Fibroblast of skin of back (primary cell): ENCODE results near the gene NFKBIA.
"Not testable (repeated sequence)": the region's sequence is repeated elsewhere in the genome, so short reads cannot be mapped to it uniquely, and the experiment has no call there.

Source experiments
- DNase-seq: peaks from one replicate; pipeline ENCODE4 v3.0.0-alpha.2; 2013

NFKBIA gene

DNA sequence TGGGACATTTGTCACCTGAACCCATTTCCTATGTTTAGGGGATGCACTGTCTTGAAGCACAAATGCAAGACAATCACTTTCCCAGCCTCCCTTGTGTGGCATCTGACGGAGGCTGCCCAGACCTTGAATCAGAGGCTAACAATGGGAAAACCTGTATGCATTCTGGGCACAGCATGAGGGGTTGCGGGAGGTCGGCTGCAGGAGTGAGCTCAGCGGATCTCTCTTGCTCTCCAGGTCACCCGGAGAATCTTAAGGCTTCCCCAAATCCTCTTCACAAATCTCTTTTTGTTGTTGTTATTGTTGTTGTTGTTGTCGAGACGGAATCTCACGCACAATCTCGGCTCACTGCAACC lies 15.3 kb downstream of the NFKBIA start:
- no peak for DNase-seq

- DNase-seq: no peak
Measured at GRCh38 chr14:35388656-35389314, 15.8 kb downstream of the NFKBIA start.

GRCh38 chr14:35387713-35388579 lies 16.6 kb downstream of the NFKBIA start:
- no peak for DNase-seq

DNA sequence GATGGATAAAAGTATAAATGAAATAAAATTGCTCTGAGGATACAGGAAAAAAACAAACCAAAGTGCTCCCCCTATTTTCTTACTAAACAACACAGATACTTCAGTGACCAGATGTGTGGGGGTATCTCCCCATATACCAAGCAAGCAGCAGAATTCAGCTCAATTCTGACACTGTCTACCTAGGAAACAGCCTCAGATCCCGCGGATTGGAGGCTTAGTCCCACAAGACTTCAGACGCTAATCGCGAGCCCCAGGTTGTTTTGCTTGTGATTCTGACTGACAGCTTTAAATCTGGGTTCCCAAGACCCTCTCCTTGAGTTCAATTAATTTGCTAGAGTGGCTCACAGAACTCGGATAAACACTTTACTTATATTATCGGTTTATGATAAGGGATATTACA lies 17.3 kb downstream of the NFKBIA start:
- no peak for DNase-seq

DNA sequence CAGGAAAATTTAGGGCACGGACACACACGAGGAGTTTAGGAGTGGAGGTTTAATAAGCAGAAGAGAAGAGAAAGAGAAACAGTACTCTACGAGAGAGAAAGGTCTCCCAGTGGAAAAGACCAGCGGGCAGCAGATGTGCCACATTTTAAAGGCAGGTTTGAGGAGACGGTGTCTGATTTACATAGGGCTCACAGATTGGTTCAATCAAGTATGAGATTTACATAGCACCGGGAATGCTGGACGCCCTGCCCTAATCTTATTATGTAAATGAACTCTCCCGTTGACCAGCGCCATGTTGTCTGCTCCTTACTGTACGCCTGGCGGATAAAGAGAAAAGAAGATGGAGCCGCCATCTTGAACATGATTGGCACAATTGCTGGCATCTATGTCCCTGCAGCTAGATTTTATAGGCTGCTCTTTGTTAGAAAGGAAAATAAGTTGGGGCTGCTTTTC lies 17.9 kb downstream of the NFKBIA start:
- no peak for DNase-seq

- DNase-seq: peak; percentile 98
Measured at GRCh38 chr14:35385042-35385839, 19.3 kb downstream of the NFKBIA start.

DNA sequence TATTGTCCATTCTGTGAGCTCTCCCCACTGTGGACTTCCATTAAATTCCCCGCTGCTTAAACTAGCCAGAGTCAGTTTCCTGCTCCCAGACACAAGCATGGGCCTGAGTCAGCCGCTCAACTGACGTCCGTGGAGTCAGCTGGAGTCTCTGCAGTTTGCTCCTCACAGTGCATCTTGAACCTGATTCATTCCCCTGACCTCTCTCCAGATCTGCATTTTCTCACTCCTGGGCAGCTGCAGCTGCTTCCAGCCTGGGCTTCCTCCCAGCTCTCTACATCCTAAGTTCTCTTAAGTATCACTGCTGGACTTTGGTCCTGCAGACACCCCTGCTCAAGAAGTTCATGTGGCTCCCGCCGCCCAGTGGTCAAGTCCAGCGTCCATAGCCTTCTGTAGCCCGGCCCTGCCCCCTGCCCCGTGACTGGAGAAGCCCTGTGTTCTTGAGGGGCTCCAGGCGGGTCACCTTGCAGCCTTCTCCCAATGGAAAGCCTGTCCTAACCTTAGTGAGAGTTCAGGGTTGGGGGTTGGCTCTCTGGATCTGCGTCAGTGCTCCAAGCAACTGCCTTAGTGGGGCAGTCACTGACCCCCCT lies 20.0 kb downstream of the NFKBIA start:
- peak; percentile 83 for DNase-seq

GRCh38 chr14:35383569-35384454 lies 20.7 kb downstream of the NFKBIA start:
- no peak for DNase-seq

- no peak for DNase-seq
Measured at GRCh38 chr14:35380794-35381193, 23.8 kb downstream of the NFKBIA start.

DNA sequence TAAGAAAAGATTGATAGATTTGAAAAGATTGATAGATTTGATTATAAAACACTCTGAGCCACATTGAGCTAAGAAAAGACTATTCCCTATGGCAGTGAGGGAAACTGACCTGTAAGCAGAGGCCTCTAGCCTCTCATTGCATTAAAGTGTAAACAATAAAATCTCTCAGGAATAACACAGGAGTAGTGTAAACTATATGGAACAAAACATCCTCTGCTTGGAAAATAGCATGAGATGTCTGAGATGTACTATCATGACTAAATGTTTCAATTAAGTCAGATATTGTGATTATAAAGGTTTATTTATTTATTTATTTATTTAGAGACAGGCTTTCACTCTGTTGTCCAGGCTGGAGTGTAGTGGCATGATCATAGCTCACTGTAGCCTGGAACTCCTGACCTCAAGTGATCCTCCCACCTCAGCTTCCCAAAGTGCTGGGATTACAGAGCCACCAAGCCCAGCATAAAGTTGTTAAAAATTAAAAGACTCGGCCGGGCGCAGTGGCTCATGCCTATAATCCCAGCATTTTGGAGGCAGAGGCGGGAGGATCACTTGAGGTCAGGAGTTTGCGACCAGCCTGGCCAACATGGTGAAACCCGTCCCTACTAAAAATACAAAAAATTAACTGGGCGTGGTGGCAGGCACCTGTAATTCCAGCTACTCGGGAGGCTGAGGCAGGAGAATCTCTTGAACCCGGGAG lies 25.2 kb downstream of the NFKBIA start:
- DNase-seq: not testable (repeated sequence)

- DNase-seq: no peak
Measured at GRCh38 chr14:35378425-35379233, 25.9 kb downstream of the NFKBIA start.

DNA sequence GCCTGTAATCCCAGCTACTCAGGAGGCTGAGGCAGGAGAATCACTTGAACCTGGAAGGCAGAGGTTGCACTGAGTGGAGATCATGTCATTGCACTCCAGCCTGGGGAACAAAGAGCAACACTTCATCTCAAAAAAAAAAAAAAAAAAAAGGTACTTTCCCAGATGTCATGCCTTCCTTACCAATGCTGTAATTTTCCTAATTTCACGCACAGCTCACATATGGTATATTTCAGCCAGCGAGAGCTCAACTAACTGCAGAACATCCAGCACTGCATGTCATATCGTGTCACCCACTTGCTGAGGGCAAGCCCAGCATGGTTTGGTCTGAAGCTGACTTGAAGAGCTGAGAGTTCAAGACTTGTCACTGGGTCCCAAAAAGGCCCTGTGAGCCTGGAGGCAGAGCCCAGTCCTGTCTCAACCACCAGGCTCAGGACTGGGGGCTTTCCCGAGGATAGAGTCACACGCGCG lies 29.0 kb downstream of the NFKBIA start:
- DNase-seq: peak; percentile 38

DNA sequence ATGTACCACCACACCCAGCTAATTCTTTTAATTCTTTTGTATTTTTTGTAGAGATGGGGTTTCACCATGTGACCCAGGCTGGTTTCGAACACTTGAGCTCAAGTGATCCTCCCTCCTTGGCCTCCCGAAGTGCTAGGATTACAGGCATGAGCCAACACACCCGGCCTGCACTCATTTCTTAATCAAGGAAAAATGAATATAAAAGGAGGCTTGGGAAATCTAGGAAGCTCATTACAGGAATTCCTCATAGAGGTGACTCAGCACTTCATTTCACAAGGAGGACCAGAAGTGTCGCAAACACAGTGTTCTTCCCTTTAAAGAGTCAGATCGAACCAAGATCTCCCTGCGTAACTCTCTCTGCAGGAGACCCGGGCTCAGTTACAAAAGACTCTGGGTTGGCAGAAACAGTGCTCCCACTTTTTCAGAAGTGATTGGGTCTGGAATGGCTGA lies 30.3 kb downstream of the NFKBIA start:
- peak; percentile 86 for DNase-seq

DNA sequence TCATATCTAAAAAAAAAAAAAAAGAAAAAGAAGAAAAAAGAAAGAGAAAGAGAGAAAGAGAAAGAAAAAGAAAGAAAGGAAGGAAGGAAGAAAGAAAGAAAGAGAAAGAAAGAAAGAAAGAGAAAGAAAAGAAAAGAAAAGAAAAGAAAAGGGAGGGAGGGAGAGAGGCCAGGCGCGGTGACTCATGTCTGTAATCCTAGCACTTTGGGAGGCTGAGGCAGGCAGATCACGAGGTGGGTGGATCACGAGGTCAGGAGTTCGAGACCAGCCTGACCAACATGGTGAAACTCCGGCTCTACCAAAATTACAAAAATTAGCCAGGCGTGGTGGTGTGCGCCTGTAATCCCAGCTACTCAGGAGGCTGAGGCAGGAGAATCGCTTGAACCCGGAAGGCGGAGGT lies 31.3 kb downstream of the NFKBIA start:
- not testable (repeated sequence) for DNase-seq

GRCh38 chr14:35370969-35371368 lies 33.6 kb downstream of the NFKBIA start:
- DNase-seq: no peak

DNA sequence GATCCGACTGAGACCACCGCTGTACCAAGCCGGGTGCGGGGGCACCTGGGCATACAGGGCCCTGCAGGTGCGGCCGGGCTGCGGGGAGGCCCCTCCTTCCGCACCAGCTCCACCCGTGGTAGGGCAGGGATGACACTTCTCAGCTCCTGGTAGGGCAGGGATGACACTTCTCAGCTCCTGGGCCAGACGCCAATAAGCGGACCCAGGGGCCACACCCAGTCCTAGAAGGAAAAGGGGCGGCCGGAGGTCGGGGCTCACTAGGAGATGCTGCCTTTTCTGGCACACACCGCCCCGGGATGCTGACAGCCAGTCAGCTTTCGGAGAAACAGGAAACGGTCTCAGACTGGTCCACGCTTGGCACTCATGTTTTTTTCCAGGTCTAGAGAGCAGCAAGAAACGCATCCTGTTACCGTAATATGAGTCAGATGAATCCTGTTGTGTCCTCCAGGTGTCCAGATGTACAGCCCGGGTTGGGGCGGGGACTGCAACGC lies 34.8 kb downstream of the NFKBIA start:
- no peak for DNase-seq

DNA sequence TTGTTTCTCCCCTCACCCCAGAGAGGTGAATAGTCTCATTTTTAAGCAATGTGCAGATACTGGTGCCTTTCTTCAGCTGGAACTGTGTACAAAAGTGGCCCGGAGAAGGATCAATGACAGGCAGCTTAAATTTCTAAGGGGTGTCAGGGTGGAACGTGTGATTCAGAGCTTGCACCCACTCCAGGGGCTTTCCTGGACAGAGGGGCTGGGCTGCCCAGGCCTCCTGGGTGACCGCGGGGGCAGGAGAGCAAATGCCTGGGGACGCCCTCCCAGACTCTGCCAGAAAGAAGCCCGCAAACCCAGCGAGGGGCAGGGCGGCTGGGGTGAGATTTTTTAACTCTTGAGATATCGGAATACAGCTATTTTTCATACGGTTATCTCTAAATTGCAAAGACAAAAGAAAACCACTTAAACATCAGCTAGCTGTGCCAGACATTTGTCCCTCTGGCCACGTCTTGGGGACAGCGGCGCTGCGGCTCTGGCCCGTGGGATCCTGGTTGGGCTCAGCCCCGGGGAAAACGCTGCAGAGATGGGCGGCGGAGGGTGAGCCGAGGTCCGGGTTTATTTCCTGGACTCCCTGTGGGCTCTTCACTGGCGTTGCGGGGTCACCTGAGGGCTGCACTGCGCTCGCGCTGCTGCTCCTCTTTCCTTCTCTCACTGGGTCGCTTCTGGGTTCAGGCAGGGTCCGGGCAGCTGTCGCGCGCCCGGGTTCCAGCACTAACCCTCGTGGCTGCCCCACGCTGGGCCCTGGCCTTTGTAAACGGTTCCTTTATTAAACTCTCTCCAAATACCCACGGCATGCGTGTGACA lies 35.8 kb downstream of the NFKBIA start:
- no peak for DNase-seq

DNA sequence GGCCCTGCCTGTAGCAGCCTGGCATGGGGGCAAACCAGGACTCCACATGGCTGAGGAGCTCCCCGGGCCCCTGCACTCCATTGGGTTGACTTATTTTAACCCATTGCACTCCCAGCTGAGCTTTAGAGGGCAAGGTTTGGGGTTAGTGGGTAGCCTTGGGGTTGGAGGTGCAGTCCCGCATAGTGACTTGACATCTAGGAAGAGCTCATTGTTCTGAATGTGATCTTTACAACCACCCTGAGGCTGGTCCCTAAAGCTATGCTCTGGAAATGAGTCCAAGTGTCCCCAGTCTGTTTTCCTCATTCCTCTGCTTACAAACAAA lies 36.4 kb downstream of the NFKBIA start:
- no peak for DNase-seq

- DNase-seq: no peak
Measured at GRCh38 chr14:35367056-35367372, 37.5 kb downstream of the NFKBIA start.
